Activated naive CD4-positive, alpha-beta T cell treated with anti-CD3 and anti-CD28 coated beads, Interleukin-2, amount 10 ng/mL, durations not matched to agents 7 days and 5 days (primary cell): Measurements from ENCODE around the gene FDPS.
"Not testable (repeated sequence)": the region's sequence is repeated elsewhere in the genome, so short reads cannot be mapped to it uniquely, and the experiment has no call there.

ENCODE experiments used
- CTCF ChIA-PET: fragments of 350-600 bp; sonication (Branson Sonifier 250); formaldehyde crosslinking; loops from one replicate; lab custom pipeline; 2021; ENCODE audit warnings: antibody characterized with exemption; lab: Charles Lee
- DNase-seq: peaks from one replicate; pipeline ENCODE4 v3.0.0-alpha.2; 2020
- H3K27ac Mint-ChIP-seq: one replicate; pipeline ENCODE4 v1.8.0; 2021; ENCODE audit warnings: mild to moderate bottlenecking, moderate library complexity, mixed read lengths
- H3K27me3 Mint-ChIP-seq: one replicate; pipeline ENCODE4 v1.8.0; 2021; ENCODE audit warnings: mild to moderate bottlenecking, mixed read lengths
- H3K36me3 Mint-ChIP-seq: one replicate; pipeline ENCODE4 v1.8.0; 2021; ENCODE audit warnings: mixed read lengths
- H3K4me1 Mint-ChIP-seq: one replicate; pipeline ENCODE4 v1.8.0; 2021; ENCODE audit warnings: mixed read lengths
- H3K4me3 Mint-ChIP-seq: one replicate; pipeline ENCODE4 v1.8.0; 2021; ENCODE audit warnings: mild to moderate bottlenecking, moderate library complexity, mixed read lengths
- H3K9me3 Mint-ChIP-seq: one replicate; pipeline ENCODE4 v1.8.0; 2021; ENCODE audit warnings: mixed read lengths

The FDPS gene

GRCh38 chr1:155326020-155326526 lies 17.4 kb downstream of the FDPS start:
- no peak for DNase-seq
- peaks cover 38% of the 10 kb centered on the region for H3K4me1 Mint-ChIP-seq
- H3K9me3 Mint-ChIP-seq = no peaks in the 10 kb centered on the region
- peak overlapping the region; percentile 87 for H3K4me3 Mint-ChIP-seq
- H3K27ac Mint-ChIP-seq = peak overlapping the region; percentile 25
- H3K36me3 Mint-ChIP-seq = peaks cover 16% of the 10 kb centered on the region
- H3K27me3 Mint-ChIP-seq = no peaks in the 10 kb centered on the region
- CTCF ChIA-PET = interaction anchor here (9.5 kb wide), 1 partner anchor 76 kb away, joined by 138 read pairs; no protein-coding TSS in a partner anchor

GRCh38 chr1:155326631-155327037 lies 18.0 kb downstream of the FDPS start:
- H3K36me3 Mint-ChIP-seq = peaks cover 20% of the 10 kb centered on the region
- H3K27me3 Mint-ChIP-seq = no peaks in the 10 kb centered on the region
- H3K27ac Mint-ChIP-seq = peak overlapping the region; percentile 37
- no peak overlapping the region for H3K4me3 Mint-ChIP-seq
- no peak for DNase-seq
- CTCF ChIA-PET = interaction anchor here (9.5 kb wide), 1 partner anchor 77 kb away, joined by 138 read pairs; no protein-coding TSS in a partner anchor
- H3K4me1 Mint-ChIP-seq = peaks cover 32% of the 10 kb centered on the region
- no peaks in the 10 kb centered on the region for H3K9me3 Mint-ChIP-seq

GRCh38 chr1:155327981-155328380 lies 19.3 kb downstream of the FDPS start:
- Mint-ChIP-seq H3K27ac (peak overlapping the region; percentile 64), H3K36me3 (peaks cover 20% of the 10 kb centered on the region), H3K4me3 (no peak overlapping the region), H3K4me1 (peaks cover 22% of the 10 kb centered on the region), H3K9me3 (no peaks in the 10 kb centered on the region), H3K27me3 (no peaks in the 10 kb centered on the region)
- DNase-seq = no peak
- CTCF ChIA-PET = interaction anchor here (1.4 to 9.5 kb wide), 2 partner anchors 78 to 264 kb away, joined by 3 to 138 read pairs; no protein-coding TSS in a partner anchor

- H3K9me3 Mint-ChIP-seq, H3K4me3 Mint-ChIP-seq, H3K27ac Mint-ChIP-seq, DNase-seq, H3K27me3 Mint-ChIP-seq: not testable (repeated sequence)
- CTCF ChIA-PET = interaction anchor here (9.5 kb wide), 1 partner anchor 79 kb away, joined by 138 read pairs; no protein-coding TSS in a partner anchor
- Mint-ChIP-seq H3K4me1 (peaks cover 22% of the 10 kb centered on the region), H3K36me3 (peaks cover 25% of the 10 kb centered on the region)
Measured at GRCh38 chr1:155328856-155329255, 20.2 kb downstream of the FDPS start.

- peaks cover 17% of the 10 kb centered on the region for H3K4me1 Mint-ChIP-seq
- H3K27me3 Mint-ChIP-seq = no peaks in the 10 kb centered on the region
- no peak for DNase-seq
- H3K27ac Mint-ChIP-seq = peak overlapping the region; percentile 28
- CTCF ChIA-PET = no interaction called here
- peaks cover 25% of the 10 kb centered on the region for H3K36me3 Mint-ChIP-seq
- no peaks in the 10 kb centered on the region for H3K9me3 Mint-ChIP-seq
- no peak overlapping the region for H3K4me3 Mint-ChIP-seq
Measured at GRCh38 chr1:155329980-155330598, 21.4 kb downstream of the FDPS start.

- CTCF ChIA-PET = interaction anchor here (1.6 kb wide), 1 partner anchor 12 kb away, joined by 3 read pairs; no protein-coding TSS in a partner anchor
- no peak for DNase-seq
- no peak overlapping the region for H3K27ac Mint-ChIP-seq
- H3K9me3 Mint-ChIP-seq = no peaks in the 10 kb centered on the region
- H3K27me3 Mint-ChIP-seq = no peaks in the 10 kb centered on the region
- no peak overlapping the region for H3K4me3 Mint-ChIP-seq
- H3K4me1 Mint-ChIP-seq = no peaks in the 10 kb centered on the region
- peaks cover 48% of the 10 kb centered on the region for H3K36me3 Mint-ChIP-seq
Measured at GRCh38 chr1:155334962-155335361, 26.3 kb downstream of the FDPS start.

- H3K36me3 Mint-ChIP-seq = peaks cover 61% of the 10 kb centered on the region
- DNase-seq = no peak
- H3K9me3 Mint-ChIP-seq = no peaks in the 10 kb centered on the region
- no peaks in the 10 kb centered on the region for H3K27me3 Mint-ChIP-seq
- no peak overlapping the region for H3K4me3 Mint-ChIP-seq
- H3K27ac Mint-ChIP-seq = no peak overlapping the region
- H3K4me1 Mint-ChIP-seq = no peaks in the 10 kb centered on the region
- CTCF ChIA-PET = interaction anchor here (0.6 to 1.7 kb wide), 3 partner anchors 16 to 109 kb away, joined by 3 to 6 read pairs (median 4); no protein-coding TSS in a partner anchor
Measured at GRCh38 chr1:155339515-155340097, 30.9 kb downstream of the FDPS start.

GRCh38 chr1:155342842-155343241 lies 34.2 kb downstream of the FDPS start:
- Mint-ChIP-seq H3K9me3 (no peaks in the 10 kb centered on the region), H3K4me1 (no peaks in the 10 kb centered on the region), H3K27ac (no peak overlapping the region), H3K27me3 (no peaks in the 10 kb centered on the region), H3K36me3 (peaks cover 61% of the 10 kb centered on the region), H3K4me3 (no peak overlapping the region)
- no peak for DNase-seq
- CTCF ChIA-PET = interaction anchor here (0.6 to 1.5 kb wide), 4 partner anchors 23 to 92 kb away, joined by 3 to 5 read pairs (median 4); no protein-coding TSS in a partner anchor

- H3K27me3 Mint-ChIP-seq = no peaks in the 10 kb centered on the region
- no peak overlapping the region for H3K4me3 Mint-ChIP-seq
- H3K4me1 Mint-ChIP-seq = no peaks in the 10 kb centered on the region
- CTCF ChIA-PET = no interaction called here
- H3K27ac Mint-ChIP-seq = no peak overlapping the region
- no peak for DNase-seq
- no peaks in the 10 kb centered on the region for H3K9me3 Mint-ChIP-seq
- peaks cover 53% of the 10 kb centered on the region for H3K36me3 Mint-ChIP-seq
Measured at GRCh38 chr1:155352631-155353030, 44.0 kb downstream of the FDPS start.

- no peaks in the 10 kb centered on the region for H3K4me1 Mint-ChIP-seq
- peaks cover 24% of the 10 kb centered on the region for H3K36me3 Mint-ChIP-seq
- H3K27ac Mint-ChIP-seq = no peak overlapping the region
- no peaks in the 10 kb centered on the region for H3K9me3 Mint-ChIP-seq
- H3K27me3 Mint-ChIP-seq = no peaks in the 10 kb centered on the region
- DNase-seq = no peak
- CTCF ChIA-PET = interaction anchor here (0.9 kb wide), 1 partner anchor 109 kb away, joined by 3 read pairs; no protein-coding TSS in a partner anchor
- no peak overlapping the region for H3K4me3 Mint-ChIP-seq
Measured at GRCh38 chr1:155360051-155360450, 51.4 kb downstream of the FDPS start.
